ENCODE results near the gene RFC3. TPM values are rescaled to one million over a fixed set of nuclear protein-coding genes. Genes with fewer than 3 reads are reported as not detected.

The RFC3 gene
- total RNA-seq, 1 experiment from 2014 or later, result 38.2 TPM

- Histone ChIP-seq H3K9ac (ENCODE audit: low read length) (no peak overlapping the region), H3K4me2 (ENCODE audit: low read length) (no peak overlapping the region), H3K9me2 (ENCODE audit: insufficient read depth) (no peaks in the 10 kb centered on the region), H3K27me3 (ENCODE audit: insufficient read depth, low read length) (no peaks in the 10 kb centered on the region), H3K27ac (ENCODE audit: low read depth, low read length) (no peak overlapping the region), H3K79me2 (ENCODE audit: insufficient read depth, low read length) (peaks cover 43% of the 10 kb centered on the region), H4K20me1 (ENCODE audit: insufficient read depth) (no peaks in the 10 kb centered on the region; the same call in 1 of the 2 replicates), H3K36me3 (ENCODE audit: control insufficient read depth in 1 of 2, insufficient read depth in 2 of 2, low read length in 2 of 2) (peaks cover 61 to 62% of the 10 kb centered on the region in 2 experiments), H3K9me3 (ENCODE audit: control insufficient read depth in 1 of 2, insufficient read depth in 1 of 2, low read depth in 1 of 2, low read length in 2 of 2) (no peaks in the 10 kb centered on the region), H3K4me1 (ENCODE audit: control insufficient read depth in 1 of 2, insufficient read depth in 2 of 2, low read length in 2 of 2) (no peaks in the 10 kb centered on the region), H2AFZ (ENCODE audit: low read depth, low read length, poor library complexity, severe bottlenecking) (no peak overlapping the region), H3K4me3 (replicated peaks in 1 of 2; ENCODE audit: low read depth in 1 of 2, low read length in 2 of 2) (no peak overlapping the region)
- intact Hi-C loops (cut with micrococcal nuclease), result no loop called here
- TF ChIP-seq POLR2A (IDR thresholded peaks at IDR 0.05; ENCODE audit: borderline replicate concordance, extremely low read depth, insufficient read depth, insufficient read length) (no peak), CBX3 (IDR thresholded peaks at IDR 0.05; ENCODE audit: low read depth) (no peak), SIN3A (IDR thresholded peaks at IDR 0.05; ENCODE audit: low read depth) (no peak), SP1 (IDR thresholded peaks at IDR 0.05; ENCODE audit: low read depth) (no peak), FOSL1 (IDR thresholded peaks at IDR 0.05; ENCODE audit: low read depth) (no peak), TCF7L2 (IDR thresholded peaks at IDR 0.05; ENCODE audit: borderline replicate concordance, extremely low read depth, insufficient read depth, insufficient read length) (no peak), ZNF274 (IDR thresholded peaks at IDR 0.05; ENCODE audit: low read depth, low read length) (no peak), POLR2AphosphoS5 (IDR thresholded peaks at IDR 0.05; ENCODE audit: low read depth, low read length) (no peak), ZBTB33 (IDR thresholded peaks at IDR 0.05; ENCODE audit: extremely low read depth, insufficient replicate concordance, low read length) (no peak), JUND (IDR thresholded peaks at IDR 0.05) (no peak), ELF1 (IDR thresholded peaks at IDR 0.05; ENCODE audit: borderline replicate concordance, low read depth) (no peak), EZH2phosphoT487 (IDR thresholded peaks at IDR 0.05; ENCODE audit: borderline replicate concordance) (no peak), CEBPB (IDR thresholded peaks at IDR 0.05; ENCODE audit: low read depth) (no peak), SRF (IDR thresholded peaks at IDR 0.05; ENCODE audit: low read depth) (no peak), EZH2 (IDR thresholded peaks at IDR 0.05) (no peak)
- TF ChIP-seq, protein P1, sequence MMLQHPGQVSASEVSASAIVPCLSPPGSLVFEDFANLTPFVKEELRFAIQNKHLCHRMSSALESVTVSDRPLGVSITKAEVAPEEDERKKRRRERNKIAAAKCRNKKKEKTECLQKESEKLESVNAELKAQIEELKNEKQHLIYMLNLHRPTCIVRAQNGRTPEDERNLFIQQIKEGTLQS (IDR thresholded peaks at IDR 0.05), result no peak
- TF ChIP-seq, protein P2, sequence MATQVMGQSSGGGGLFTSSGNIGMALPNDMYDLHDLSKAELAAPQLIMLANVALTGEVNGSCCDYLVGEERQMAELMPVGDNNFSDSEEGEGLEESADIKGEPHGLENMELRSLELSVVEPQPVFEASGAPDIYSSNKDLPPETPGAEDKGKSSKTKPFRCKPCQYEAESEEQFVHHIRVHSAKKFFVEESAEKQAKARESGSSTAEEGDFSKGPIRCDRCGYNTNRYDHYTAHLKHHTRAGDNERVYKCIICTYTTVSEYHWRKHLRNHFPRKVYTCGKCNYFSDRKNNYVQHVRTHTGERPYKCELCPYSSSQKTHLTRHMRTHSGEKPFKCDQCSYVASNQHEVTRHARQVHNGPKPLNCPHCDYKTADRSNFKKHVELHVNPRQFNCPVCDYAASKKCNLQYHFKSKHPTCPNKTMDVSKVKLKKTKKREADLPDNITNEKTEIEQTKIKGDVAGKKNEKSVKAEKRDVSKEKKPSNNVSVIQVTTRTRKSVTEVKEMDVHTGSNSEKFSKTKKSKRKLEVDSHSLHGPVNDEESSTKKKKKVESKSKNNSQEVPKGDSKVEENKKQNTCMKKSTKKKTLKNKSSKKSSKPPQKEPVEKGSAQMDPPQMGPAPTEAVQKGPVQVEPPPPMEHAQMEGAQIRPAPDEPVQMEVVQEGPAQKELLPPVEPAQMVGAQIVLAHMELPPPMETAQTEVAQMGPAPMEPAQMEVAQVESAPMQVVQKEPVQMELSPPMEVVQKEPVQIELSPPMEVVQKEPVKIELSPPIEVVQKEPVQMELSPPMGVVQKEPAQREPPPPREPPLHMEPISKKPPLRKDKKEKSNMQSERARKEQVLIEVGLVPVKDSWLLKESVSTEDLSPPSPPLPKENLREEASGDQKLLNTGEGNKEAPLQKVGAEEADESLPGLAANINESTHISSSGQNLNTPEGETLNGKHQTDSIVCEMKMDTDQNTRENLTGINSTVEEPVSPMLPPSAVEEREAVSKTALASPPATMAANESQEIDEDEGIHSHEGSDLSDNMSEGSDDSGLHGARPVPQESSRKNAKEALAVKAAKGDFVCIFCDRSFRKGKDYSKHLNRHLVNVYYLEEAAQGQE (IDR thresholded peaks at IDR 0.05; ENCODE audit: low read depth), result no peak
- TF ChIP-seq, protein P3, sequence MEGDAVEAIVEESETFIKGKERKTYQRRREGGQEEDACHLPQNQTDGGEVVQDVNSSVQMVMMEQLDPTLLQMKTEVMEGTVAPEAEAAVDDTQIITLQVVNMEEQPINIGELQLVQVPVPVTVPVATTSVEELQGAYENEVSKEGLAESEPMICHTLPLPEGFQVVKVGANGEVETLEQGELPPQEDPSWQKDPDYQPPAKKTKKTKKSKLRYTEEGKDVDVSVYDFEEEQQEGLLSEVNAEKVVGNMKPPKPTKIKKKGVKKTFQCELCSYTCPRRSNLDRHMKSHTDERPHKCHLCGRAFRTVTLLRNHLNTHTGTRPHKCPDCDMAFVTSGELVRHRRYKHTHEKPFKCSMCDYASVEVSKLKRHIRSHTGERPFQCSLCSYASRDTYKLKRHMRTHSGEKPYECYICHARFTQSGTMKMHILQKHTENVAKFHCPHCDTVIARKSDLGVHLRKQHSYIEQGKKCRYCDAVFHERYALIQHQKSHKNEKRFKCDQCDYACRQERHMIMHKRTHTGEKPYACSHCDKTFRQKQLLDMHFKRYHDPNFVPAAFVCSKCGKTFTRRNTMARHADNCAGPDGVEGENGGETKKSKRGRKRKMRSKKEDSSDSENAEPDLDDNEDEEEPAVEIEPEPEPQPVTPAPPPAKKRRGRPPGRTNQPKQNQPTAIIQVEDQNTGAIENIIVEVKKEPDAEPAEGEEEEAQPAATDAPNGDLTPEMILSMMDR (IDR thresholded peaks at IDR 0.05 in 2 of 3, conservative IDR thresholded peaks at IDR 0.05 in 1 of 3; ENCODE audit: borderline replicate concordance in 1 of 3, insufficient read depth in 1 of 3, low read depth in 2 of 3, low read length in 2 of 3), result no peak
- RAD21 ChIA-PET (ENCODE audit: low non-redundant PET in 1 of 2, low total read pairs in 2 of 2, uncharacterized antibody in 2 of 2, unreplicated experiment in 2 of 2), result no interaction called here
- POLR2A ChIA-PET, result no interaction called here
- DNase-seq (ENCODE audit: low read depth, low spot score) (no peak), ATAC-seq (no peak)
- CTCF ChIA-PET, result no interaction called here
- no TSS peak for BruUV-seq (replicated peaks)
Measured at GRCh38 chr13:33832872-33833271, 14.9 kb downstream of the RFC3 start.
